Adrenal gland (tissue), 5 donors: Measurements from ENCODE around the gene EIF4EBP3.
A peak's percentile ranks its signal among the peaks of the same experiment; 100 is the strongest.

Experiments used
- POLR2A ChIP-seq, 2 donors: fragments of 450-650 bp; IDR thresholded peaks; one replicate each; pipeline ENCODE4 v1.6.1; 2017; ENCODE audit warnings: antibody characterized with exemption in 2 of 2, mild to moderate bottlenecking in 2 of 2, moderate library complexity in 1 of 2
- TF ChIP-seq, protein P1 (sequence below), 6 experiments: fragments of 450-650 bp in 4 of 6; fragments of 200-600 bp in 2 of 6; sonication (generic) in 1 of 6; IDR thresholded peaks; 1 replicate in 5 of 6; 2 replicates in 1 of 6; pipeline versions ENCODE4 v1.5.1 to v1.8.0; 2016 to 2021; ENCODE audit warnings: antibody characterized with exemption in 6 of 6, mild to moderate bottlenecking in 2 of 6, moderate library complexity in 1 of 6
- donor health status: DM: no; HTN: no; CAD: no.

DNA sequence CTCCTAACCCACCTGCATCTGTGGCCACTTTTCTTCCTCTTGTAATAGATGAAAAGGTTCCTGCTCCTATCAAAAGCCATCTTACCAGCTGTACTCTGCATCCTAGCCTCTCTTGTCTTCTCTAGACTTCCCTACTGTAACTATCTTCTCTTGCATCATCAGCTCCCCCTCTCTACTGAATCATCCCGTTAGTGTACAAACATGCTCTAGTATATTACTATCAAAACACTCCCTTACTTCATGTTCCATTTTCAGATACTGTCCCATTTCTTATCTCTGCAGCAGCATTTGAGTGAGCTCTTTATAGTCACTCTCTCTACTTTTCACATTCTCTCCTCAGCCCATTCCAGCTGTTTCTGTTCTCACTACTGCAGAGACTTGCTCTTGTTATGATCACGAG, 7.0 kb downstream of the EIF4EBP3 start:
- peak in 1 of 2 donors; percentile 44 for TF ChIP-seq POLR2A (IDR thresholded peaks at IDR 0.05)
- TF ChIP-seq, protein P1, sequence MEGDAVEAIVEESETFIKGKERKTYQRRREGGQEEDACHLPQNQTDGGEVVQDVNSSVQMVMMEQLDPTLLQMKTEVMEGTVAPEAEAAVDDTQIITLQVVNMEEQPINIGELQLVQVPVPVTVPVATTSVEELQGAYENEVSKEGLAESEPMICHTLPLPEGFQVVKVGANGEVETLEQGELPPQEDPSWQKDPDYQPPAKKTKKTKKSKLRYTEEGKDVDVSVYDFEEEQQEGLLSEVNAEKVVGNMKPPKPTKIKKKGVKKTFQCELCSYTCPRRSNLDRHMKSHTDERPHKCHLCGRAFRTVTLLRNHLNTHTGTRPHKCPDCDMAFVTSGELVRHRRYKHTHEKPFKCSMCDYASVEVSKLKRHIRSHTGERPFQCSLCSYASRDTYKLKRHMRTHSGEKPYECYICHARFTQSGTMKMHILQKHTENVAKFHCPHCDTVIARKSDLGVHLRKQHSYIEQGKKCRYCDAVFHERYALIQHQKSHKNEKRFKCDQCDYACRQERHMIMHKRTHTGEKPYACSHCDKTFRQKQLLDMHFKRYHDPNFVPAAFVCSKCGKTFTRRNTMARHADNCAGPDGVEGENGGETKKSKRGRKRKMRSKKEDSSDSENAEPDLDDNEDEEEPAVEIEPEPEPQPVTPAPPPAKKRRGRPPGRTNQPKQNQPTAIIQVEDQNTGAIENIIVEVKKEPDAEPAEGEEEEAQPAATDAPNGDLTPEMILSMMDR (IDR thresholded peaks at IDR 0.05) = no peak
